Measurements from ENCODE around the gene SH3BP5. TPM values are rescaled to one million over a fixed set of nuclear protein-coding genes. Genes with fewer than 3 reads are reported as not detected.
A peak's percentile ranks its signal among the peaks of the same experiment; 100 is the strongest.

SH3BP5 gene
- total RNA-seq, 2 experiments from 2014 or later: 33.6 to 37.5 TPM

GRCh38 chr3:15211937-15212336, 120.4 kb downstream of the SH3BP5 start:
- no peak for DNase-seq
- Mint-ChIP-seq H3K9me3 (no peaks in the 10 kb centered on the region), H3K4me3 (no peak overlapping the region), H3K27ac (no peak overlapping the region), H3K27me3 (no peaks in the 10 kb centered on the region), H3K4me1 (ENCODE audit: low read depth) (peaks cover 31% of the 10 kb centered on the region), H3K36me3 (peaks cover 17% of the 10 kb centered on the region)
- intact Hi-C loops (cut with micrococcal nuclease): no loop called here
- CTCF ChIA-PET: no interaction called here
- POLR2A ChIA-PET: no interaction called here

DNA sequence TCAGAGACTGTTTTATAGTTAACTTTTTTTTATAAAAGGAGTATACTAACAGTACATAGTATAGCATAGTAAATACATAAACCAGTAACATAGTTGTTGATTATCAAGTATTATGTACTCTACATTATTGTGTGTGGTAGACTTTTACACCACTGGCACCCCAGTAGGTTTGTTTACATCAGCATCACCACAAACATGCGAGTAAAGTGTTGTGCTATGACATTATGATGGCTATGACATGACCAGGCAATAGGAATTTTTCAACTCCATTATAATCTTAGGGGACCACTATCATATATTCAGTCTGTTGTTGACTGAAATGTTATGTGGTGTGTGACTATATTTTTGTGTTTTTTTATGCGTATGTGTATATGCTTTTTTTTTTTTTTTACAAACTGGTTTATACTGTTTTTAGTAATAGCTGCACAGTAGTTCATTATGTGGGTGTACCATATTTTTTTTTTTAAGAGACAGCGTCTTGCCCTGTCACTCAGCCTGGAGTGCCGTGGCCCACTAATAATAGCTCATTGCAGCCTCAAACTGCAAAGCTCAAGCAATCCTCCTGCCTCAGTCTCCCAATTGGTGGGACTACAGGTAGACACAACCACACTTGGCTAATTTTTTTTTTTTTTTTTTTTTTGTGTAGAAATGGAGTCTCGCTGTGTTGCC, 124.4 kb downstream of the SH3BP5 start:
- H3K4me1 Mint-ChIP-seq (ENCODE audit: low read depth): peaks cover 33% of the 10 kb centered on the region
- ChIA-PET CTCF (interaction anchor here (0.7 to 8.5 kb wide), 7 partner anchors 28 to 973 kb away, joined by 3 to 76 read pairs (median 8); no protein-coding TSS in a partner anchor), POLR2A (interaction anchor here (0.7 kb wide), 1 partner anchor 260 kb away, joined by 8 read pairs; no protein-coding TSS in a partner anchor)
- no peak for DNase-seq
- no peaks in the 10 kb centered on the region for H3K27me3 Mint-ChIP-seq
- H3K36me3 Mint-ChIP-seq: peaks cover 4% of the 10 kb centered on the region
- peak overlapping the region; percentile 61 for H3K4me3 Mint-ChIP-seq
- intact Hi-C loops (cut with micrococcal nuclease): loop anchor here (2.0 to 10.0 kb wide), 10 partner anchors 61 to 1037 kb away; partner anchors contain the start of genes BTD, EAF1, HACL1 and METTL6
- H3K9me3 Mint-ChIP-seq: no peaks in the 10 kb centered on the region
- peak overlapping the region; percentile 57 for H3K27ac Mint-ChIP-seq

GRCh38 chr3:15206662-15207576, 125.5 kb downstream of the SH3BP5 start:
- Mint-ChIP-seq H3K36me3 (peaks cover 2% of the 10 kb centered on the region), H3K9me3 (no peaks in the 10 kb centered on the region), H3K4me3 (peak overlapping the region; percentile 81), H3K27me3 (no peaks in the 10 kb centered on the region), H3K27ac (peak overlapping the region; percentile 82), H3K4me1 (ENCODE audit: low read depth) (peaks cover 31% of the 10 kb centered on the region)
- peak; percentile 37 for DNase-seq
- intact Hi-C loops (cut with micrococcal nuclease): loop anchor here (1.0 to 10.0 kb wide), 14 partner anchors 62 to 1038 kb away; partner anchors contain the start of genes BTD, EAF1, HACL1 and METTL6
- ChIA-PET CTCF (interaction anchor here (0.6 to 8.5 kb wide), 12 partner anchors 22 to 1544 kb away, joined by 3 to 123 read pairs (median 7); no protein-coding TSS in a partner anchor), POLR2A (interaction anchor here (0.7 to 2.0 kb wide), 7 partner anchors 39 to 395 kb away, joined by 3 to 6 read pairs (median 3); partner anchors contain the start of genes BTD, HACL1, MRPS25 and RBSN)

GRCh38 chr3:15205934-15206661, 126.3 kb downstream of the SH3BP5 start, which contains the start of gene CAPN7:
CAPN7 (plus strand) TSS chr3:15206246; CDS start chr3:15206496, 250 bp downstream.
- Mint-ChIP-seq H3K4me1 (ENCODE audit: low read depth) (peaks cover 29% of the 10 kb centered on the region), H3K4me3 (peak within 1 kb of the TSS; percentile 81), H3K36me3 (peaks cover 2% of the 10 kb centered on the region), H3K27me3 (no peaks in the 10 kb centered on the region), H3K27ac (peak within 1 kb of the TSS; percentile 82), H3K9me3 (no peaks in the 10 kb centered on the region)
- intact Hi-C loops (cut with micrococcal nuclease): loop anchor here (1.0 to 10.0 kb wide), 14 partner anchors 63 to 1039 kb away; partner anchors contain the start of genes BTD, EAF1, HACL1 and METTL6
- DNase-seq: peak; percentile 96
- CTCF ChIA-PET: interaction anchor here (0.6 to 8.5 kb wide), 14 partner anchors 10 to 1545 kb away, joined by 3 to 123 read pairs (median 6); no protein-coding TSS in a partner anchor
- POLR2A ChIA-PET: interaction anchor here (0.5 to 2.0 kb wide), 14 partner anchors 40 to 1059 kb away, joined by 3 to 6 read pairs (median 3); partner anchors contain the start of genes BTD, DPH3, HACL1 and MRPS25

DNA sequence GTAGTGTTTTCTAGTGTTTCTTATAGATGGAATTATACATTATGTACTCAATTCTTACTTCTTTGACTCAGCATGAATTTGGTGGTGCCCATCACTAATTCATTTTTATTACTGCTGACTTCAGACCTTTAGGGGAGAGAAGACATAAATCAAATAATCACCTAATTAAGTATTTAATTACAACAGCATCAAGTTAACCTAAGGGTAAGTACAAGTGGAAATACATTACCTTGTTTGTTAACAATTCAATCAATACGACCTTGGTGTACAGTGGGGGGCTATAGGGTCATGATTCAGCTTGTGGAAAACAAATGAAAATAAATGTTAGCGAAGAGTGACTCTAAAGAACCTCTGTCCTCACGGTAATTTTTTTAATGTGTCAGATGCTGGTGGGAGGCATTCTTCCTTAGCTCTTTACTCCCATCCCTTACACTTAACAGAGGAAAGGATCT, 126.9 kb downstream of the SH3BP5 start:
- H3K36me3 Mint-ChIP-seq: peaks cover 1% of the 10 kb centered on the region
- POLR2A ChIA-PET: interaction anchor here (0.7 to 2.0 kb wide), 10 partner anchors 41 to 1059 kb away, joined by 3 to 6 read pairs (median 4); partner anchors contain the start of genes DPH3, MRPS25, NR2C2 and OXNAD1
- intact Hi-C loops (cut with micrococcal nuclease): loop anchor here (5.0 to 10.0 kb wide), 7 partner anchors 127 to 1039 kb away; partner anchors contain the start of genes EAF1, METTL6, NR2C2 and SH3BP5
- no peaks in the 10 kb centered on the region for H3K9me3 Mint-ChIP-seq
- no peak for DNase-seq
- CTCF ChIA-PET: interaction anchor here (0.7 to 8.5 kb wide), 14 partner anchors 10 to 352 kb away, joined by 3 to 123 read pairs (median 6); no protein-coding TSS in a partner anchor
- H3K27me3 Mint-ChIP-seq: no peaks in the 10 kb centered on the region
- peak overlapping the region; percentile 81 for H3K27ac Mint-ChIP-seq
- H3K4me1 Mint-ChIP-seq (ENCODE audit: low read depth): peaks cover 26% of the 10 kb centered on the region
- H3K4me3 Mint-ChIP-seq: peak overlapping the region; percentile 79

Other genes with a start within 250 kb of the SH3BP5 start
- gene RBSN, start 233.4 kb downstream of the SH3BP5 start, total RNA-seq: 10 to 100 TPM; 15.0 to 15.3 TPM
- gene CAPN7, start 126.3 kb downstream of the SH3BP5 start, total RNA-seq: 10 to 100 TPM; 23.6 to 28.1 TPM
- 10 to 100 TPM; 17.3 to 17.8 TPM for gene METTL6, start 95.0 kb upstream of the SH3BP5 start, total RNA-seq
- 10 to 100 TPM; 23.4 to 23.6 TPM for gene EAF1, start 95.0 kb upstream of the SH3BP5 start, total RNA-seq
- 1 to 10 TPM; 1.4 to 1.5 TPM for gene COLQ, start 189.1 kb upstream of the SH3BP5 start, total RNA-seq

Data from activated CD4-positive, alpha-beta memory T cell treated with anti-CD3 and anti-CD28 coated beads for 36 hours (primary cell).